HepG2 (cell line): ENCODE results near the gene RNF149. TPM values are rescaled to one million over a fixed set of nuclear protein-coding genes. Genes with fewer than 3 reads are reported as not detected.

Experiments used
- AFF4 ChIP-seq: sonication (generic); formaldehyde crosslinking; IDR thresholded peaks from 2 replicates; pipeline ENCODE4 v1.4.0; 2020; ENCODE audit warnings: missing genetic modification reagents
- AKAP8 ChIP-seq: sonication (generic); formaldehyde crosslinking; IDR thresholded peaks from 2 replicates; pipeline ENCODE4 v1.5.1; 2020; ENCODE audit warnings: mild to moderate bottlenecking, missing genetic modification reagents
- HMG20A ChIP-seq: IDR thresholded peaks from 2 replicates; pipeline ENCODE4 v1.6.1; 2016; ENCODE audit warnings: borderline replicate concordance
- KDM5B ChIP-seq: sonication (generic); formaldehyde crosslinking; IDR thresholded peaks from 2 replicates; pipeline ENCODE4 v1.4.0; 2020; ENCODE audit warnings: missing genetic modification reagents, mild to moderate bottlenecking, borderline replicate concordance
- MAF1 ChIP-seq: sonication (generic); formaldehyde crosslinking; IDR thresholded peaks from 2 replicates; pipeline ENCODE4 v1.5.0; 2020; ENCODE audit warnings: missing genetic modification reagents, borderline replicate concordance
- MYPOP ChIP-seq: sonication (generic); formaldehyde crosslinking; IDR thresholded peaks from 2 replicates; pipeline ENCODE4 v1.8.1; 2023; ENCODE audit warnings: mild to moderate bottlenecking, moderate library complexity, missing genetic modification reagents
- NFATC3 ChIP-seq: sonication (generic); formaldehyde crosslinking; IDR thresholded peaks from 2 replicates; pipeline ENCODE4 v1.5.1; 2020; ENCODE audit warnings: mild to moderate bottlenecking, missing genetic modification reagents
- SNAI1 ChIP-seq: sonication (generic); formaldehyde crosslinking; IDR thresholded peaks from 2 replicates; pipeline ENCODE4 v1.5.0; 2020; ENCODE audit warnings: mild to moderate bottlenecking, missing genetic modification reagents, borderline replicate concordance
- SUZ12 ChIP-seq: fragments of 150-350 bp; IDR thresholded peaks from 2 replicates; pipeline ENCODE4 v1.6.1; 2014; ENCODE audit warnings: low read depth, low read length
- ZKSCAN1 ChIP-seq: fragments of 150-350 bp; IDR thresholded peaks from 2 replicates; pipeline ENCODE4 v1.6.1; 2014; ENCODE audit warnings: low read length
- ZNF12 ChIP-seq: sonication (generic); formaldehyde crosslinking; IDR thresholded peaks from 2 replicates; pipeline ENCODE4 v1.5.0; 2020; ENCODE audit warnings: missing genetic modification reagents
- ZNF121 ChIP-seq: sonication (generic); formaldehyde crosslinking; IDR thresholded peaks from 2 replicates; pipeline ENCODE4 v1.5.0; 2020; ENCODE audit warnings: mild to moderate bottlenecking, missing genetic modification reagents
- ZNF530 ChIP-seq: sonication (generic); formaldehyde crosslinking; IDR thresholded peaks from 2 replicates; pipeline ENCODE4 v1.5.0; 2020; ENCODE audit warnings: low read depth, mild to moderate bottlenecking, missing genetic modification reagents
- ZNF567 ChIP-seq: sonication (generic); formaldehyde crosslinking; IDR thresholded peaks from 2 replicates; pipeline ENCODE4 v1.8.1; 2023; ENCODE audit warnings: mild to moderate bottlenecking, missing genetic modification reagents, borderline replicate concordance
- ZNF580 ChIP-seq: IDR thresholded peaks from 2 replicates; pipeline ENCODE4 v1.6.1; 2016; ENCODE audit warnings: low read depth, borderline replicate concordance
- ZNF614 ChIP-seq: IDR thresholded peaks from 2 replicates; pipeline ENCODE4 v1.6.1; 2018; ENCODE audit warnings: missing biosample characterization, missing genetic modification reagents, inconsistent platforms, borderline replicate concordance
- ZNF615 ChIP-seq: sonication (generic); formaldehyde crosslinking; IDR thresholded peaks from 2 replicates; pipeline ENCODE4 v1.5.0; 2020; ENCODE audit warnings: mild to moderate bottlenecking, missing genetic modification reagents, borderline replicate concordance
- ZSCAN9 ChIP-seq: IDR thresholded peaks from 2 replicates; pipeline ENCODE4 v1.6.1; 2016; ENCODE audit warnings: borderline replicate concordance
- polyA plus RNA-seq, 8 experiments: library from polyadenylated mRNA; depleted of rRNA in 3 of 8; stranded (reverse) in 7 of 8; unstranded in 1 of 8; fragments of >200 nt; fragmentation: Illumina TruSeq in 4 of 8; extraction: Trizol in 4 of 8; gene quantifications; 2 replicates each; pipeline versions ENCODE4 v1.2.1 to v1.2.3, GENCODE V29; 2011 to 2016; ENCODE audit warnings: low read depth in 4 of 8, missing spikeins in 1 of 8, mixed read lengths in 1 of 8; ENCODE audit not compliant: insufficient read depth in 1 of 8
- total RNA-seq, 5 experiments: library from RNA; depleted of rRNA; stranded (reverse); fragments of >200 nt; fragmentation: Illumina TruSeq; extraction: Trizol; gene quantifications; 2 replicates each; pipeline ENCODE4 v1.2.3, GENCODE V29; 2016; ENCODE audit warnings: low read depth in 1 of 5
- TF ChIP-seq, protein P1 (sequence below): sonication (generic); formaldehyde crosslinking; IDR thresholded peaks from 2 replicates; pipeline ENCODE4 v1.4.0; 2020; ENCODE audit warnings: mild to moderate bottlenecking, low read depth, missing genetic modification reagents
- TF ChIP-seq, protein P2 (sequence below): sonication (generic); formaldehyde crosslinking; IDR thresholded peaks from 2 replicates; pipeline ENCODE4 v1.5.0; 2020; ENCODE audit warnings: mild to moderate bottlenecking, missing genetic modification reagents, borderline replicate concordance

Gene RNF149
- total and polyA plus RNA-seq, 2 of the 13 experiments (the other 11 are each of a cell fraction or from before 2014, with no cell fraction given): 87.6 to 109 TPM

DNA sequence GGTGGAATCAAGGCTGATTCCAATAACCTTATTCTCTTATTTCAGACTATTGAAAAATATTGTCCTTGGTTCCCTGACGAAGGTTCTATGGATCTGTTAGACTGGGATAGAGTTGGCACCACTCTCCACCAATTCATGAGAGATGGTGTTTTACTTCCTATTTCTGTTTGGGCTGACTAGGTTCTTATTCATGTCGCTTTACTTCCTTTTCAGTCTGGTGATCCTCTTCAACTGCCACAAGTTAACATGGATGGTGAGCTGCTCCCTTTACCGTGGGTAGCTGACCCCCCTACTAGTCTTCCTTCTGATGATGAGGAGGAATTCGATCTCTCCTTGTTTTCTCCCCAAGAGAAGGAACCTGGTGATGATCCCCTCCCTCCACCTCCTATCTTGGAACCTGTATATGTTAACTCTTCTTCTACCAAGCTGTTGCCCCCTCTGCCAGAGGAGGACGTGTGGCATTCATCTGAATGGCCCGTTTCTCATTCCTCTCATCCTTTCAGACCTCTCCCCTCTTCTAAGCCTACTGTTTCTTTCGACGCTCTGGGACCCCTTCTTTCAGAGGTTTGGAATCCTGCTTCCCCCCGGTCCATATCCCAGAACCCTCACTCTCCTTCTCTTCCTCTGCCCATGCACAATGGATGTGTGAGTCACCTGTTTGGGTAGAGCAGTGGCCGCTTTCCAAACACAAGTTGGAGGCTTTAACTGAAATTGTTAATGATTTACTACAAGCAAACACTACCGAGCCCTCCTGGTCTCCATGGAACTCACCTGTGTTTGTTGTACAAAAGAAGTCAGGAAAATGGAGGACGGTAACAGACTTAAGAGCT, 69.4 kb downstream of the RNF149 start (continued):
- TF ChIP-seq ZNF580 (CRISPR knock-in tag): peak; percentile 72; the same call in 1 of the 2 replicates
- TF ChIP-seq ZNF121 (CRISPR knock-in tag): no peak
- TF ChIP-seq ZSCAN9 (CRISPR knock-in tag): peak; percentile 59; the same call in 1 of the 2 replicates
- TF ChIP-seq MAF1 (CRISPR knock-in tag): no peak
- TF ChIP-seq AFF4: no peak; the same call in 1 of the 2 replicates
- no peak for TF ChIP-seq MYPOP (CRISPR knock-in tag)
- no peak; the same call in 1 of the 2 replicates for TF ChIP-seq HMG20A
- no peak for TF ChIP-seq ZNF12
- TF ChIP-seq, protein P1, sequence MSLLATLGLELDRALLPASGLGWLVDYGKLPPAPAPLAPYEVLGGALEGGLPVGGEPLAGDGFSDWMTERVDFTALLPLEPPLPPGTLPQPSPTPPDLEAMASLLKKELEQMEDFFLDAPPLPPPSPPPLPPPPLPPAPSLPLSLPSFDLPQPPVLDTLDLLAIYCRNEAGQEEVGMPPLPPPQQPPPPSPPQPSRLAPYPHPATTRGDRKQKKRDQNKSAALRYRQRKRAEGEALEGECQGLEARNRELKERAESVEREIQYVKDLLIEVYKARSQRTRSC (CRISPR knock-in tag): no peak
- TF ChIP-seq SUZ12: no peak
- TF ChIP-seq, protein P2, sequence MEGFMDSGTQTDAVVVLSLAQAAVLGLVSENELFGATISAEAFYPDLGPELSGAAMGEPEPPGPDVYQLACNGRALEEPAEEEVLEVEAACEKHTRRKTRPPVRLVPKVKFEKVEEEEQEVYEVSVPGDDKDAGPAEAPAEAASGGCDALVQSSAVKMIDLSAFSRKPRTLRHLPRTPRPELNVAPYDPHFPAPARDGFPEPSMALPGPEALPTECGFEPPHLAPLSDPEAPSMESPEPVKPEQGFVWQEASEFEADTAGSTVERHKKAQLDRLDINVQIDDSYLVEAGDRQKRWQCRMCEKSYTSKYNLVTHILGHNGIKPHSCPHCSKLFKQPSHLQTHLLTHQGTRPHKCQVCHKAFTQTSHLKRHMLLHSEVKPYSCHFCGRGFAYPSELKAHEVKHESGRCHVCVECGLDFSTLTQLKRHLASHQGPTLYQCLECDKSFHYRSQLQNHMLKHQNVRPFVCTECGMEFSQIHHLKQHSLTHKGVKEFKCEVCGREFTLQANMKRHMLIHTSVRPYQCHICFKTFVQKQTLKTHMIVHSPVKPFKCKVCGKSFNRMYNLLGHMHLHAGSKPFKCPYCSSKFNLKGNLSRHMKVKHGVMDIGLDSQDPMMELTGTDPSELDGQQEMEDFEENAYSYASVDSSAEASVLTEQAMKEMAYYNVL (CRISPR knock-in tag): peak; percentile 91
- peak; percentile 78; the same call in 1 of the 2 replicates for TF ChIP-seq ZNF614
- no peak for TF ChIP-seq ZKSCAN1
- no peak for TF ChIP-seq ZNF615
- TF ChIP-seq ZNF567 (CRISPR knock-in tag): no peak
- TF ChIP-seq SNAI1 (CRISPR knock-in tag): no peak; the same call in 1 of the 2 replicates
- no peak for TF ChIP-seq ZNF530 (CRISPR knock-in tag)
- TF ChIP-seq NFATC3 (CRISPR knock-in tag): no peak
- TF ChIP-seq AKAP8 (CRISPR knock-in tag): no peak
- TF ChIP-seq KDM5B (CRISPR knock-in tag): no peak
